Measurements from ENCODE around the gene ZFYVE28.

ZFYVE28 gene

DNA sequence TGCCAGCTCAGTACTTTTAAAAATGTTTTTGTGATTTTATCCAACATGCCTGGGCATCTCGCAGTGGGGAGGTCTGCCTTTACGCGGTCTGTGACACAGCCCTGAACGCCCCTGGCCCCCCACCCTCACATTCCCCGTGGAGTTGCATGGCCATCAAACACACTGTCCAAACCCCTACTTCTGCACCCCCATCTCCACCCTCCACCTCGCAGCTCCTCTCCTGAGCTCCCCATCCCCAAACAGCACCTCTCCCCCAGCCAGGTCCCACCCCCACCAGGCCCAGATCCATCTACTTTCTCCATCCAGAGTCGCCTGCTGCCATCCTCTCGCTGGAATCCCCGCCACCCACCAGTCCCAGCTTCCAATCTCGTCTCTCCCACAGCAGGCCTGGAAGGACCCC, 9.5 kb downstream of the ZFYVE28 start:
- no peak for DNase-seq

DNA sequence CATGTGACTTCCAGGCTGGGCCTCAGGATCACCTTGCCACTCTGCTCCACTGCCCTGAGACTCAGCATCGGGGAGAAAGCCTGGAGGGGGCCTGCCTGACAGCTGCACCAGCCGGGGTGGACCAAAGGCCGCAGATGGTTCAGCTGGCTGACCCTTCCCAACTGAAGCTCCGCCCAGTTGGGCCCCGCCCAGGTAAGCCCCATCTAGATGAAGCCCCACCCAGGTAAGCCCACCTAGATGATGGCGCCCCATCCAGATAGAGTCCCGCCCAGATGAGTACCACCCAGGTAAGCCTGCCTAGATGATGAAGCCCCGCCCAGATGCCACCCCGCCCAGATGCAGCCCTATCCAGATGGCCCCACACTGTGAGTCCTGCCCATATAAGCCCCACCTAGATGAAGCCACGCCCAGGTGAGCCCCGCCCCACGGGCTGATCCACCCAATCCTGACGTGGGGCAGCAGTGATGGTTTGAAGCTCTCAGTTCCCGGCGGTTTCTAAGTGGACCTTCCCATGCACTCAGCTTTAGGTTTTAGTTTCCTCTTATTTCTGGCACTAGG, 10.0 kb downstream of the ZFYVE28 start:
- DNase-seq: no peak

DNA sequence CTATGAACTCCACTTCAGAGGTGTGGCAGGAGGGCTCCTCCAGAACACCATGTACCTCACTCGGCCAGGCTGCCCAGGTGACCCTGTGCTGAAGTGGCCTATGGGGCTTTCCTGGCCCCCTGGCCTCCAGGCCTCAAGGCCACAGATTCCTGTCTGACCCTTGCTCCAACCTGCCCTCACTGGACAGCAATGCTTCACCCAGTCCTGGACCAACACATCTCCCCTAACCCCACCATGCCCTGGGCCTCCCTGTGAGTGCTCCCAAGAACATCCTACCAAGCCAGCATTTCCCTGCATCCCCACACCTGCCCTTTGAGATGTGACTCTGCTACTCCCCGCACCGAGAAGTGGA, 10.5 kb downstream of the ZFYVE28 start:
- DNase-seq: no peak

- DNase-seq: no peak
Measured at GRCh38 chr4:2406920-2407319, 11.5 kb downstream of the ZFYVE28 start.

- DNase-seq: no peak
Measured at GRCh38 chr4:2406406-2406805, 12.0 kb downstream of the ZFYVE28 start.

GRCh38 chr4:2402941-2403340, 15.5 kb downstream of the ZFYVE28 start:
- no peak for DNase-seq

- no peak for DNase-seq
Measured at GRCh38 chr4:2402048-2402842, 16.2 kb downstream of the ZFYVE28 start.

GRCh38 chr4:2401610-2401983, 16.8 kb downstream of the ZFYVE28 start:
- no peak for DNase-seq

GRCh38 chr4:2400841-2401609, 17.4 kb downstream of the ZFYVE28 start:
- DNase-seq: no peak

GRCh38 chr4:2399631-2400190, 18.7 kb downstream of the ZFYVE28 start:
- DNase-seq: no peak

DNA sequence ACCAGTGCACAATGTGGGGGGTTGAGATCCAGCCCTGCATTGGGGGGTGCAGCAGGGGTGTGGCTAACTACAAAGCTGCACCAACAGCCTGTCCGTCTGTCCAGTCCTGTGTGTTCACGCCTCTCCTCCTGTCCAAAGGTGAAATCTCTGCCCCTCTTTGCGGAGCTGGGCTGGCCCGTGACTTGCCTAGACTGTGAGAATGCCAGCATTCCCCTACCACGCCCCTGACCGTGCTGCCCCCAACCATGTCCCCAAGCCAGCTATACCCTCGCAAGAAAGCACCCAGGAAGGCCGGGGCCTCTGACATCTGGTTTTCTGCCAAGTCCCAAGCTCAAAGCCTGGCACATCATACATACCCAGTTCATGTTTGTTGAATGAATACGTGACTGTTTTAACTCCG, 19.2 kb downstream of the ZFYVE28 start:
- no peak for DNase-seq

- no peak for DNase-seq
Measured at GRCh38 chr4:2397596-2398379, 20.7 kb downstream of the ZFYVE28 start.

- DNase-seq: no peak
Measured at GRCh38 chr4:2396781-2397368, 21.6 kb downstream of the ZFYVE28 start.

DNA sequence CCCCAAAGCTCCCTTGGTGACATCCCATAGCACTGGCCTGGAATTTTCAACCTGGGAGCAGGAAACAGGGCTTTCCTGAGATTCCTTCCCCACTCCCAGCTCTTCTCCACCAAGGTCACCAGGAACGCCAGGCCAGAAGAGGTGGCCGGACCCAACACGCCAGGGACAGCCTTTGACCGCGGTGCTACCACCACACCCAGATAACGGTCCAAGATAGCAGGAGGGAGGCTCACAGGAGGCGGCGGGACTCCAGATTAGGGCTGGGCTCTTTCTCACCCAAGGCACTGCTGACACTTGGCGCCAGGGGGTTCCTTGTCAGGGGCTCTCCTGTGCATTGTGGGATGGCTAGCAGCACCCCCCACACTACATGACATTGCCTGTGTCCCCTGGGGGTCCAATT, 22.9 kb downstream of the ZFYVE28 start:
- no peak for DNase-seq

GRCh38 chr4:2395038-2395437, 23.4 kb downstream of the ZFYVE28 start:
- no peak for DNase-seq

- DNase-seq: no peak
Measured at GRCh38 chr4:2394528-2394927, 23.9 kb downstream of the ZFYVE28 start.

DNA sequence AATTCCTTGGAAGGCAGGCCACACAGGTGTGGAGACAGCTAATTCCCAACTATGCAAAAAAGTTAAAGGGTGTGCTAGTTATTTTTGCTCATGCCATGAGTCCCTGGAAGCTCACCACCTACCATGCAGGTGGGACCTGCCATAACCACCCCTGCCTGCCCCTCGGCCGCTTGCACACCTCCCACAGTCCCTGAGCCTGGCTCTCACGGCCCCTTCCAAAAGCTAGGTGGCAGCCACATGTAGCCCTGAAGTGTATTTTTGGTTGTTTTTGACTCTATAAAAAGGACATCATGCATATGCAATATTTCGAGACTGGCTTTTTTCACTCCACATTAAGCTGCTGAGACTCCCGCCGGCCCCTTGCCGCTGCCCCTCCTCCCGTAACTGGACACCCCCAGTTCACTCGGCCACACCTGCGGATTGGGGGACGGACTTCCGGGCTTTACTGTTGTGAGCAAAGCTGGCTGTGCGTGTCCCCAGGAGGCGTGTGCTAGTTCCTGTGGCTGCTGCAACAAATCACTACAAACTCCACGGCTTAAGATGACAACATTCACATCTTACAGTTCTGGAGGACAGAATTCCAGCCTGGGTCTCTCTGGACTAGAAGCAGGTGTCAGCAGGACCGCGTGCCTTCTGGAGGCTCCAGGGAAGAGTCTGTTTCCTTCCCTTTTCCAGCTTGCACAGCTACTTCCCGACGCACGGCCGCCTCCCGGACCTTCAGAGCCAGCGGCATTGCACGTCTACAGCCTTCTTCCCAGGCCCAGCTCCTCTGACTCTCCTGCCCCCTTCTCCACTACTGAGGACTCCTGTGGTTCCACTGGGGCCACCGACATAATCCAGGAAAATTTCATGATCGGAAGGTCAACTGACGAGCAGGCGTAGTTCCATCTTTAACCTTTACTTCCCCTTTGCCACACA, 24.8 kb downstream of the ZFYVE28 start:
- DNase-seq: peak in 1 of 2 donors; percentile 27

GRCh38 chr4:2390784-2391421, 27.5 kb downstream of the ZFYVE28 start:
- DNase-seq: no peak

- no peak for DNase-seq
Measured at GRCh38 chr4:2390146-2390545, 28.3 kb downstream of the ZFYVE28 start.

- no peak for DNase-seq
Measured at GRCh38 chr4:2389691-2390090, 28.8 kb downstream of the ZFYVE28 start.

Data from CD4-positive, alpha-beta T cell treated with Interleukin-4 for 1 hour (primary cell).